ENCODE measurements around the gene BNIP2.

GRCh38 chr15:59699810-59700431 lies 10.8 kb upstream of the BNIP2 start:
- TF ChIP-seq CTCF (conservative IDR thresholded peaks at IDR 0.05 in 1 of 2, IDR thresholded peaks at IDR 0.05 in 1 of 2; ENCODE audit: low read depth in 1 of 2, low read length in 2 of 2), result no peak
- no peak for TF ChIP-seq EZH2 (IDR thresholded peaks at IDR 0.05; ENCODE audit: low read length, missing control alignments)
